ENCODE measurements around the gene MX2. TPM values are rescaled to one million over a fixed set of nuclear protein-coding genes. Genes with fewer than 3 reads are reported as not detected.
A peak's percentile ranks its signal among the peaks of the same experiment; 100 is the strongest.

The MX2 gene
- total and polyA plus RNA-seq, 2 of the 8 experiments (the other 6 are each of a cell fraction or from before 2014, with no cell fraction given) = 3.1 to 8.9 TPM

DNA sequence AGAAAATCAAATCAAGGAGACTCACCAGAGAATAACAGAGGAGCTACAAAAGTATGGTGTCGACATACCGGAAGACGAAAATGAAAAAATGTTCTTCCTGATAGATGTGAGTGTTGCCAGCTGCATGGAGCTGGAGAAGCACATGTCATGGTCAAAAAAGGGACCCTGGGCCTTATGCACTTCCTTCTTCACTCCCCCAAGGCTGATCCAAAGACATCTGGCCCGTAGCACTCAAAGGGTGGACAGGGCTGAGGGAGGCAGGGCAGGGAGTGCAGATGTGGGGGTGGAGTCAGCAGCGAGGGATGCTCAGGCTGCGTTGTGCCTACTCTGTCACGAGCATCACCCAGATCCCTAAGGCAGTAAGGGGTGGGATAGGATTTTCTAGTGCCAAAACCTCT lies 83.6 kb downstream of the MX2 start:
- no peak overlapping the region for H2BK12ac ChIP-seq (ENCODE audit: low read depth, low read length)
- no peak overlapping the region for H3K18ac ChIP-seq (ENCODE audit: extremely low read depth, low read length)
- H3K9me3 ChIP-seq (ENCODE audit: insufficient read depth in 2 of 2, low read depth in 1 of 2, low read length in 1 of 2) = no peaks in the 10 kb centered on the region
- WGBS, 2 experiments (ENCODE audit: extremely low coverage in 1 of 2, insufficient coverage in 1 of 2, insufficient read length in 1 of 2, insufficient replicate concordance in 2 of 2, low coverage in 1 of 2, low lambda C conversion rate in 2 of 2, missing lambda C conversion rate in 1 of 2) = 79% methylated on average over 7 of the region's 7 CpGs; no CpG with 5 or more reads in 1 of the 2 experiments
- DNase-seq (ENCODE audit: low read depth in 1 of 2, low spot score in 2 of 2) (no peak), FAIRE-seq (no peak)
- no peaks in the 10 kb centered on the region for H3K36me3 ChIP-seq (ENCODE audit: control insufficient read depth in 2 of 4, insufficient read depth in 4 of 4, low read length in 3 of 4)
- H4K20me1 ChIP-seq (replicated peaks in 1 of 2; ENCODE audit: control insufficient read depth in 1 of 2, insufficient read depth in 2 of 2, low read length in 2 of 2) = no peaks in the 10 kb centered on the region
- CTCF ChIA-PET (ENCODE audit: partially characterized antibody) = interaction anchor here (1.1 kb wide), 1 partner anchor 75 kb away, joined by 4 read pairs; no protein-coding TSS in a partner anchor
- no peak overlapping the region for H4K5ac ChIP-seq (ENCODE audit: insufficient read length, low read depth, low read length)
- H3K27me3 ChIP-seq (replicated peaks in 1 of 4; ENCODE audit: control insufficient read depth in 3 of 4, extremely low read depth in 1 of 4, insufficient read depth in 3 of 4, low read length in 3 of 4) = no peaks in the 10 kb centered on the region
- H2BK20ac ChIP-seq (ENCODE audit: low read length) = no peak overlapping the region
- no peak overlapping the region for H2BK5ac ChIP-seq (ENCODE audit: low read depth, low read length)
- no peaks in the 10 kb centered on the region for H3K23me2 ChIP-seq (ENCODE audit: low read depth, low read length)
- no peaks in the 10 kb centered on the region; a peak in 1 of 7 replicates for H3K4me1 ChIP-seq (replicated peaks in 1 of 4; ENCODE audit: control insufficient read depth in 3 of 4, insufficient read depth in 4 of 4, low read length in 3 of 4)
- no peak overlapping the region for H4K91ac ChIP-seq (replicated peaks; ENCODE audit: insufficient read length, low read length)
- H4K8ac ChIP-seq (ENCODE audit: extremely low read depth, insufficient read depth, low read length) = no peak overlapping the region
- H3K23ac ChIP-seq (ENCODE audit: insufficient read length) = no peak overlapping the region
- no peak overlapping the region for H3K56ac ChIP-seq (replicated peaks; ENCODE audit: insufficient read length, low read depth, low read length)
- no peak overlapping the region for H3K27ac ChIP-seq (ENCODE audit: low read depth, low read length)
- H3K14ac ChIP-seq (ENCODE audit: insufficient read length) = no peak overlapping the region
- no peak overlapping the region for H2AFZ ChIP-seq (ENCODE audit: low read length)
- H3K4ac ChIP-seq (replicated peaks; ENCODE audit: insufficient read length, low read depth, low read length) = no peak overlapping the region
- H3K4me2 ChIP-seq (ENCODE audit: insufficient read depth in 1 of 2, low read depth in 2 of 2, low read length in 2 of 2) = no peak overlapping the region
- no peaks in the 10 kb centered on the region for H3K79me1 ChIP-seq (ENCODE audit: low read depth, low read length)
- H2BK15ac ChIP-seq (ENCODE audit: low read length) = no peak overlapping the region
- H2AK5ac ChIP-seq (ENCODE audit: low read depth, low read length) = no peak overlapping the region
- no peak overlapping the region for H2BK120ac ChIP-seq (replicated peaks; ENCODE audit: low read depth, low read length)
- no peaks in the 10 kb centered on the region for H3K79me2 ChIP-seq (ENCODE audit: control insufficient read depth in 1 of 2, insufficient read depth in 2 of 2, low read length in 2 of 2)
- peak overlapping the region in 1 of 4 experiments; percentile 22; a peak in 2 of 7 replicates for H3K9ac ChIP-seq (replicated peaks in 1 of 4; ENCODE audit: extremely low read depth in 1 of 4, low read depth in 3 of 4, low read length in 3 of 4)
- POLR2A ChIA-PET (ENCODE audit: partially characterized antibody) = interaction anchor here (2.2 kb wide), 1 partner anchor 9 kb away, joined by 6 read pairs; no protein-coding TSS in a partner anchor
- no peak overlapping the region for H3K4me3 ChIP-seq (ENCODE audit: extremely low read depth in 1 of 4, insufficient read depth in 2 of 4, low read depth in 3 of 4, low read length in 4 of 4)
- TF ChIP-seq NANOG (IDR thresholded peaks at IDR 0.05; ENCODE audit: insufficient read depth, low read depth, low read length, poor library complexity, severe bottlenecking) (no peak), CBX8 (IDR thresholded peaks at IDR 0.05; ENCODE audit: borderline replicate concordance, low read depth, low read length) (no peak), CEBPB (IDR thresholded peaks at IDR 0.05; ENCODE audit: low read depth, low read length) (no peak), RBBP5 (IDR thresholded peaks at IDR 0.05; ENCODE audit: borderline replicate concordance, low read depth, low read length) (no peak), POLR2AphosphoS5 (IDR thresholded peaks at IDR 0.05; ENCODE audit: low read depth, low read length) (no peak), CHD2 (IDR thresholded peaks at IDR 0.05; ENCODE audit: low read length) (no peak), EZH2 (IDR thresholded peaks at IDR 0.05; ENCODE audit: low read depth, low read length, severe bottlenecking) (no peak), SIN3A (conservative IDR thresholded peaks at IDR 0.05 in 1 of 2, IDR thresholded peaks at IDR 0.05 in 1 of 2; ENCODE audit: low read depth in 1 of 2, low read length in 2 of 2) (no peak), BACH1 (IDR thresholded peaks at IDR 0.05; ENCODE audit: low read length) (no peak), KDM4A (IDR thresholded peaks at IDR 0.05; ENCODE audit: low read depth, low read length, severe bottlenecking) (no peak), RNF2 (IDR thresholded peaks at IDR 0.05; ENCODE audit: borderline replicate concordance, low read depth, low read length, missing control alignments, poor library complexity, severe bottlenecking) (no peak)
- TF ChIP-seq, protein P1, sequence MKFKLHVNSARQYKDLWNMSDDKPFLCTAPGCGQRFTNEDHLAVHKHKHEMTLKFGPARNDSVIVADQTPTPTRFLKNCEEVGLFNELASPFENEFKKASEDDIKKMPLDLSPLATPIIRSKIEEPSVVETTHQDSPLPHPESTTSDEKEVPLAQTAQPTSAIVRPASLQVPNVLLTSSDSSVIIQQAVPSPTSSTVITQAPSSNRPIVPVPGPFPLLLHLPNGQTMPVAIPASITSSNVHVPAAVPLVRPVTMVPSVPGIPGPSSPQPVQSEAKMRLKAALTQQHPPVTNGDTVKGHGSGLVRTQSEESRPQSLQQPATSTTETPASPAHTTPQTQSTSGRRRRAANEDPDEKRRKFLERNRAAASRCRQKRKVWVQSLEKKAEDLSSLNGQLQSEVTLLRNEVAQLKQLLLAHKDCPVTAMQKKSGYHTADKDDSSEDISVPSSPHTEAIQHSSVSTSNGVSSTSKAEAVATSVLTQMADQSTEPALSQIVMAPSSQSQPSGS (IDR thresholded peaks at IDR 0.05; ENCODE audit: low read length) = no peak
